Left ventricle myocardium inferior (tissue), 1 donor: Measurements from ENCODE around the gene EEF2K. TPM values are rescaled to one million over a fixed set of nuclear protein-coding genes. Genes with fewer than 3 reads are reported as not detected.

ENCODE experiments used
- DNase-seq: peaks from one replicate; pipeline ENCODE4 v3.0.0-alpha.2; 2020
- H3K27ac ChIP-seq: fragments of 200-600 bp; replicated peaks from 2 replicates; pipeline ENCODE4 v1.8.0; 2021
- H3K27me3 ChIP-seq: fragments of 200-600 bp; 2 replicates; pipeline ENCODE4 v1.8.0; 2021; ENCODE audit warnings: low read depth
- H3K36me3 ChIP-seq: fragments of 200-600 bp; 2 replicates; pipeline ENCODE4 v1.8.0; 2021
- H3K4me1 ChIP-seq: fragments of 200-600 bp; 2 replicates; pipeline ENCODE4 v1.8.0; 2021
- H3K4me3 ChIP-seq: fragments of 200-600 bp; 2 replicates; pipeline ENCODE4 v1.8.0; 2021; ENCODE audit warnings: mild to moderate bottlenecking, moderate library complexity
- H3K9me3 ChIP-seq: fragments of 200-600 bp; replicated peaks from 2 replicates; pipeline ENCODE4 v1.8.0; 2021
- CTCF ChIP-seq: fragments of 200-600 bp; IDR thresholded peaks from 2 replicates; pipeline ENCODE4 v1.8.0; 2021; ENCODE audit warnings: antibody characterized with exemption, mild to moderate bottlenecking, borderline replicate concordance
- intact Hi-C: fragments of 100-400 bp; cut with micrococcal nuclease; formaldehyde crosslinking; loops from one replicate; pipeline ENCODE4 v1.11.0; 2022
- total RNA-seq: library from RNA; stranded (reverse); fragmentation: NEBNext Ultra II Directional; extraction: Animal tissue kit (Norgen Biotek cat#: 25700); gene quantifications from one replicate; pipeline ENCODE4 v1.2.1, GENCODE V29; 2021
- donor health status: DM: no; HTN: yes; CAD: no; lungs with severe emphysema.

EEF2K gene
- total RNA-seq, 1 donor from 2014 or later, result 22.1 TPM

- intact Hi-C loops, result no loop called here
- H3K4me3 ChIP-seq, result peak overlapping the region; percentile 92
- no peaks in the 10 kb centered on the region for H3K36me3 ChIP-seq
- H3K9me3 ChIP-seq, result no peaks in the 10 kb centered on the region
- H3K27me3 ChIP-seq, result no peaks in the 10 kb centered on the region
- no peak for DNase-seq
- H3K4me1 ChIP-seq, result peaks cover 45% of the 10 kb centered on the region
- TF ChIP-seq CTCF, result peak; percentile 12
- peak overlapping the region; percentile 95 for H3K27ac ChIP-seq
Observed at GRCh38 chr16:22190081-22190775, 15.8 kb upstream of the EEF2K start.

- intact Hi-C loops, result no loop called here
- Histone ChIP-seq H3K4me1 (peaks cover 48% of the 10 kb centered on the region), H3K36me3 (no peaks in the 10 kb centered on the region), H3K4me3 (peak overlapping the region; percentile 92), H3K9me3 (no peaks in the 10 kb centered on the region), H3K27me3 (no peaks in the 10 kb centered on the region), H3K27ac (peak overlapping the region; percentile 95)
- peak; percentile 100 for DNase-seq
- no peak for TF ChIP-seq CTCF
Observed at GRCh38 chr16:22190776-22191531, 15.1 kb upstream of the EEF2K start.

GRCh38 chr16:22191532-22192260 is 14.4 kb upstream of the EEF2K start:
- DNase-seq, result no peak

GRCh38 chr16:22192261-22193062 is 13.6 kb upstream of the EEF2K start:
- Histone ChIP-seq H3K9me3 (no peaks in the 10 kb centered on the region), H3K4me1 (peaks cover 55% of the 10 kb centered on the region), H3K27me3 (no peaks in the 10 kb centered on the region), H3K27ac (peak overlapping the region; percentile 95), H3K36me3 (no peaks in the 10 kb centered on the region), H3K4me3 (peak overlapping the region; percentile 92)
- no peak for TF ChIP-seq CTCF
- intact Hi-C loops, result no loop called here
- DNase-seq, result peak; percentile 77

More at GRCh38 chr16:22191532-22192260, 14.4 kb upstream of the EEF2K start:
- Histone ChIP-seq H3K4me3 (peak overlapping the region; percentile 92), H3K36me3 (no peaks in the 10 kb centered on the region), H3K27me3 (no peaks in the 10 kb centered on the region), H3K4me1 (peaks cover 55% of the 10 kb centered on the region), H3K27ac (peak overlapping the region; percentile 95), H3K9me3 (no peaks in the 10 kb centered on the region)
- intact Hi-C loops, result no loop called here
- no peak for TF ChIP-seq CTCF

- no peak for TF ChIP-seq CTCF
- Histone ChIP-seq H3K27ac (peak overlapping the region; percentile 95), H3K4me1 (peaks cover 55% of the 10 kb centered on the region), H3K36me3 (no peaks in the 10 kb centered on the region), H3K4me3 (no peak overlapping the region), H3K9me3 (no peaks in the 10 kb centered on the region), H3K27me3 (no peaks in the 10 kb centered on the region)
- intact Hi-C loops, result no loop called here
- no peak for DNase-seq
Observed at GRCh38 chr16:22193063-22193411, 13.0 kb upstream of the EEF2K start.
